Smooth muscle cell (in vitro differentiated cells): ENCODE data around the gene ZKSCAN5. TPM values are rescaled to one million over a fixed set of nuclear protein-coding genes. Genes with fewer than 3 reads are reported as not detected.

Source experiments
- DNase-seq: peaks from one replicate; lab custom pipeline; 2025; ENCODE audit not compliant: unreplicated experiment; lab: John Stamatoyannopoulos, UW
- H2AFZ ChIP-seq: fragments of 200-600 bp; sonication (generic); 2 replicates; pipeline ENCODE4 v1.6.0; 2016; ENCODE audit warnings: antibody characterized with exemption, low read depth, mild to moderate bottlenecking
- H3F3A ChIP-seq: fragments of 200-600 bp; sonication (generic); 2 replicates; pipeline ENCODE4 v1.6.0; 2017; ENCODE audit warnings: antibody characterized with exemption, low read depth
- H3K27ac ChIP-seq: fragments of 200-600 bp; sonication (generic); 2 replicates; pipeline ENCODE4 v1.5.1; 2016; ENCODE audit warnings: low read depth, mild to moderate bottlenecking
- H3K27me3 ChIP-seq: fragments of 200-600 bp; sonication (generic); 2 replicates; pipeline ENCODE4 v1.6.1; 2016; ENCODE audit warnings: low read depth, mild to moderate bottlenecking
- H3K36me3 ChIP-seq: fragments of 200-600 bp; sonication (generic); 2 replicates; pipeline ENCODE4 v1.5.1; 2016; ENCODE audit warnings: low read depth
- H3K4me1 ChIP-seq: fragments of 200-600 bp; sonication (generic); 2 replicates; pipeline ENCODE4 v1.5.1; 2016; ENCODE audit warnings: low read depth
- H3K4me2 ChIP-seq: fragments of 200-600 bp; sonication (generic); 2 replicates; pipeline ENCODE4 v1.6.0; 2016; ENCODE audit warnings: mild to moderate bottlenecking
- H3K4me3 ChIP-seq: fragments of 200-600 bp; sonication (generic); 2 replicates; pipeline ENCODE4 v1.5.1; 2016; ENCODE audit warnings: mild to moderate bottlenecking
- H3K79me2 ChIP-seq: fragments of 200-600 bp; sonication (generic); 2 replicates; pipeline ENCODE4 v1.6.0; 2016; ENCODE audit warnings: low read depth, mild to moderate bottlenecking
- H3K9ac ChIP-seq: fragments of 200-600 bp; sonication (generic); 2 replicates; pipeline ENCODE4 v1.6.0; 2016; ENCODE audit warnings: low read depth
- H3K9me3 ChIP-seq: fragments of 200-600 bp; sonication (generic); replicated peaks from 2 replicates; pipeline ENCODE4 v1.5.1; 2016; ENCODE audit warnings: low read depth
- H4K20me1 ChIP-seq: fragments of 200-600 bp; sonication (generic); 2 replicates; pipeline ENCODE4 v1.6.0; 2016; ENCODE audit warnings: low read depth
- CTCF ChIP-seq: fragments of 200-600 bp; sonication (generic); IDR thresholded peaks from 2 replicates; pipeline ENCODE4 v1.5.1; 2017; ENCODE audit warnings: borderline replicate concordance, mild to moderate bottlenecking, antibody characterized with exemption; ENCODE audit not compliant: insufficient read depth, poor library complexity, severe bottlenecking
- WGBS: methylation state at CpG from one replicate; pipeline ENCODE4 v1.1.7; 2016; ENCODE audit warnings: low lambda C conversion rate; 5-methylcytosine and 5-hydroxymethylcytosine counted together
- polyA plus RNA-seq: library from polyadenylated mRNA; unstranded; fragments of >200 nt; fragmentation: Nextera tagmentation; extraction: Ambion mirVana; gene quantifications from 2 replicates; pipeline ENCODE4 v1.2.1, GENCODE V29; 2016
- total RNA-seq: library from RNA; depleted of rRNA; stranded (reverse); fragments of >200 nt; gene quantifications from 2 replicates; pipeline ENCODE4 v1.2.3, GENCODE V29; 2014

Gene ZKSCAN5
- total and polyA plus RNA-seq, 2 experiments from 2014 or later, result 7.6 to 16.5 TPM

GRCh38 chr7:99571768-99572167, 67.3 kb downstream of the ZKSCAN5 start:
- Histone ChIP-seq H3K9me3 (no peaks in the 10 kb centered on the region), H4K20me1 (peaks cover 74% of the 10 kb centered on the region), H3K27me3 (no peaks in the 10 kb centered on the region), H3K79me2 (peaks cover 23% of the 10 kb centered on the region), H2AFZ (no peak overlapping the region), H3K36me3 (peaks cover 12% of the 10 kb centered on the region), H3K4me3 (no peak overlapping the region), H3F3A (peaks cover 22% of the 10 kb centered on the region), H3K4me2 (no peak overlapping the region), H3K4me1 (no peaks in the 10 kb centered on the region), H3K27ac (no peak overlapping the region), H3K9ac (no peak overlapping the region)
- WGBS, result 99% methylated on average over 3 of the region's 3 CpGs
- no peak for TF ChIP-seq CTCF
- no peak for DNase-seq

- H3K36me3 ChIP-seq, result peaks cover 12% of the 10 kb centered on the region
- TF ChIP-seq CTCF, result no peak
- H2AFZ ChIP-seq, result no peak overlapping the region
- H3F3A ChIP-seq, result peaks cover 24% of the 10 kb centered on the region
- H3K4me1 ChIP-seq, result no peaks in the 10 kb centered on the region
- 100% methylated on average over 1 of the region's 1 CpG for WGBS
- H3K27me3 ChIP-seq, result no peaks in the 10 kb centered on the region
- no peak for DNase-seq
- H3K4me3 ChIP-seq, result no peak overlapping the region
- H4K20me1 ChIP-seq, result peaks cover 61% of the 10 kb centered on the region
- no peak overlapping the region for H3K27ac ChIP-seq
- H3K9me3 ChIP-seq, result no peaks in the 10 kb centered on the region
- H3K9ac ChIP-seq, result no peak overlapping the region
- H3K79me2 ChIP-seq, result peaks cover 15% of the 10 kb centered on the region
- H3K4me2 ChIP-seq, result no peak overlapping the region
Measured at GRCh38 chr7:99573257-99573656, 68.8 kb downstream of the ZKSCAN5 start.

- no peak for TF ChIP-seq CTCF
- H3K79me2 ChIP-seq, result no peaks in the 10 kb centered on the region
- peaks cover 11% of the 10 kb centered on the region for H3K36me3 ChIP-seq
- peaks cover 31% of the 10 kb centered on the region for H4K20me1 ChIP-seq
- H2AFZ ChIP-seq, result no peak overlapping the region
- WGBS, result 78% methylated on average over 3 of the region's 3 CpGs
- no peak overlapping the region for H3K4me3 ChIP-seq
- DNase-seq, result no peak
- H3K4me1 ChIP-seq, result peaks cover 4% of the 10 kb centered on the region
- peaks cover 20% of the 10 kb centered on the region for H3F3A ChIP-seq
- no peaks in the 10 kb centered on the region for H3K9me3 ChIP-seq
- no peaks in the 10 kb centered on the region for H3K27me3 ChIP-seq
- no peak overlapping the region for H3K4me2 ChIP-seq
- H3K9ac ChIP-seq, result no peak overlapping the region
- H3K27ac ChIP-seq, result no peak overlapping the region
Measured at GRCh38 chr7:99576251-99576650, 71.8 kb downstream of the ZKSCAN5 start.

GRCh38 chr7:99579281-99579955, 75.0 kb downstream of the ZKSCAN5 start:
- 71% methylated on average over 10 of the region's 10 CpGs for WGBS
- TF ChIP-seq CTCF, result no peak
- no peak overlapping the region for H3K9ac ChIP-seq

More at GRCh38 chr7:99579281-99579955, 75.0 kb downstream of the ZKSCAN5 start:
- H3K4me2 ChIP-seq, result peak overlapping the region; percentile 96
- H3K79me2 ChIP-seq, result no peaks in the 10 kb centered on the region
- peaks cover 12% of the 10 kb centered on the region for H4K20me1 ChIP-seq
- H3K9me3 ChIP-seq, result no peaks in the 10 kb centered on the region
- H3K27ac ChIP-seq, result no peak overlapping the region
- H2AFZ ChIP-seq, result no peak overlapping the region
- H3K4me1 ChIP-seq, result peaks cover 4% of the 10 kb centered on the region
- H3F3A ChIP-seq, result peaks cover 18% of the 10 kb centered on the region
- H3K27me3 ChIP-seq, result no peaks in the 10 kb centered on the region
- H3K36me3 ChIP-seq, result no peaks in the 10 kb centered on the region
- DNase-seq, result no peak
- H3K4me3 ChIP-seq, result peak overlapping the region; percentile 67
